GM23248 (cell line): Measurements from ENCODE around the gene SPINT2. TPM values are rescaled to one million over a fixed set of nuclear protein-coding genes. Genes with fewer than 3 reads are reported as not detected.

ENCODE experiments used
- DNase-seq: peaks from one replicate; pipeline ENCODE4 v3.0.0-alpha.2; 2015
- H2AFZ ChIP-seq: fragments of 200-600 bp; sonication (generic); 2 replicates; pipeline ENCODE4 v1.6.1; 2016; ENCODE audit warnings: antibody characterized with exemption
- H3F3A ChIP-seq: fragments of 200-600 bp; sonication (generic); 2 replicates; pipeline ENCODE4 v1.6.1; 2016; ENCODE audit warnings: mild to moderate bottlenecking, antibody characterized with exemption, mixed run types; ENCODE audit not compliant: insufficient read depth
- H3K27ac ChIP-seq: fragments of 200-600 bp; sonication (generic); 2 replicates; pipeline ENCODE4 v1.5.1; 2016; ENCODE audit warnings: mild to moderate bottlenecking
- H3K27me3 ChIP-seq: fragments of 200-600 bp; sonication (generic); replicated peaks from 2 replicates; pipeline ENCODE4 v1.6.1; 2016; ENCODE audit warnings: mild to moderate bottlenecking; ENCODE audit not compliant: insufficient read depth
- H3K36me3 ChIP-seq: fragments of 200-600 bp; sonication (generic); 2 replicates; pipeline ENCODE4 v1.6.1; 2016; ENCODE audit warnings: low read depth, mild to moderate bottlenecking
- H3K4me1 ChIP-seq: fragments of 200-600 bp; sonication (generic); 2 replicates; pipeline ENCODE4 v1.6.1; 2016; ENCODE audit warnings: mild to moderate bottlenecking; ENCODE audit not compliant: insufficient read depth
- H3K4me2 ChIP-seq: fragments of 200-600 bp; sonication (generic); one replicate; pipeline ENCODE4 v1.6.1; 2016; ENCODE audit warnings: mild to moderate bottlenecking; ENCODE audit not compliant: unreplicated experiment
- H3K4me3 ChIP-seq: fragments of 200-600 bp; sonication (generic); 2 replicates; pipeline ENCODE4 v1.5.1; 2016; ENCODE audit warnings: mild to moderate bottlenecking
- H3K79me2 ChIP-seq: fragments of 200-600 bp; sonication (generic); 2 replicates; pipeline ENCODE4 v1.6.1; 2016; ENCODE audit warnings: mild to moderate bottlenecking; ENCODE audit not compliant: insufficient read depth
- H3K9ac ChIP-seq: fragments of 200-600 bp; sonication (generic); 2 replicates; pipeline ENCODE4 v1.6.1; 2016; ENCODE audit warnings: mild to moderate bottlenecking
- H3K9me2 ChIP-seq: fragments of 200-600 bp; sonication (generic); 2 replicates; pipeline ENCODE4 v1.6.1; 2016; ENCODE audit warnings: mixed run types, mild to moderate bottlenecking, moderate library complexity; ENCODE audit not compliant: insufficient read depth
- H3K9me3 ChIP-seq: fragments of 200-600 bp; sonication (generic); one replicate; pipeline ENCODE4 v1.6.1; 2017; ENCODE audit warnings: low read depth
- H4K20me1 ChIP-seq: fragments of 200-600 bp; sonication (generic); 2 replicates; pipeline ENCODE4 v1.6.0; 2016; ENCODE audit not compliant: insufficient read depth
- EZH2 ChIP-seq: fragments of 200-600 bp; sonication (generic); IDR thresholded peaks from 2 replicates; pipeline ENCODE4 v1.6.1; 2018; ENCODE audit warnings: antibody characterized with exemption, mild to moderate bottlenecking; ENCODE audit not compliant: insufficient read depth, poor library complexity, severe bottlenecking
- EZH2phosphoT487 ChIP-seq: fragments of 200-600 bp; sonication (generic); IDR thresholded peaks from 2 replicates; pipeline ENCODE4 v1.6.1; 2018; ENCODE audit warnings: antibody characterized with exemption, moderate library complexity, mild to moderate bottlenecking, low read depth; ENCODE audit not compliant: insufficient read depth
- WGBS, 2 experiments: methylation state at CpG; one replicate each; pipeline ENCODE4 v1.1.6; 2015 to 2017; ENCODE audit warnings: low lambda C conversion rate in 2 of 2, low coverage in 1 of 2; ENCODE audit errors: missing lambda C conversion rate in 2 of 2; 5-methylcytosine and 5-hydroxymethylcytosine counted together
- in situ Hi-C: fragments of 300-500 bp; cut with MboI; formaldehyde crosslinking; loops from 2 replicates; pipeline ENCODE4 v1.15.0; 2020
- polyA plus RNA-seq: library from polyadenylated mRNA; unstranded; fragments of >200 nt; fragmentation: Nextera tagmentation; extraction: Ambion mirVana; gene quantifications from 2 replicates; pipeline ENCODE4 v1.2.1, GENCODE V29; 2016
- total RNA-seq: library from RNA; depleted of rRNA; stranded (reverse); fragments of >200 nt; shearing (Covaris generic); gene quantifications from 2 replicates; pipeline ENCODE4 v1.2.3, GENCODE V29; 2014

SPINT2 gene
- total and polyA plus RNA-seq, 2 experiments from 2014 or later = 3.2 to 9.3 TPM

GRCh38 chr19:38262585-38263268 lies 1.6 kb upstream of the SPINT2 start:
- Histone ChIP-seq H3K79me2 (no peaks in the 10 kb centered on the region), H3K36me3 (no peaks in the 10 kb centered on the region), H3K27me3 (no peaks in the 10 kb centered on the region), H3F3A (peaks cover 15% of the 10 kb centered on the region; the same call in 1 of the 2 replicates), H3K4me3 (no peak overlapping the region), H3K4me2 (no peak overlapping the region), H3K9me3 (no peaks in the 10 kb centered on the region), H3K4me1 (peaks cover 20% of the 10 kb centered on the region), H4K20me1 (no peaks in the 10 kb centered on the region), H3K9me2 (no peaks in the 10 kb centered on the region), H3K9ac (no peak overlapping the region), H2AFZ (no peak overlapping the region), H3K27ac (no peak overlapping the region)
- WGBS, 2 experiments = 95% methylated on average over 7 of the region's 7 CpGs
- TF ChIP-seq EZH2 (no peak), EZH2phosphoT487 (no peak)
- no peak for DNase-seq
- in situ Hi-C loops = no loop called here

- peak; percentile 64 for DNase-seq
- Histone ChIP-seq H3K4me3 (peak overlapping the region; percentile 57), H3K9me3 (no peaks in the 10 kb centered on the region)
Measured at GRCh38 chr19:38263689-38264485, 486 bp upstream of the SPINT2 start.

GRCh38 chr19:38265213-38265861 lies 964 bp downstream of the SPINT2 start:
- no peaks in the 10 kb centered on the region for H3K27me3 ChIP-seq
- H2AFZ ChIP-seq = no peak overlapping the region
- no peak for DNase-seq
- in situ Hi-C loops = no loop called here
- no peaks in the 10 kb centered on the region for H3K36me3 ChIP-seq
- no peak overlapping the region for H3K4me3 ChIP-seq
- H4K20me1 ChIP-seq = no peaks in the 10 kb centered on the region
- H3K79me2 ChIP-seq = no peaks in the 10 kb centered on the region
- H3K9me2 ChIP-seq = no peaks in the 10 kb centered on the region
- peaks cover 20% of the 10 kb centered on the region; the same call in 1 of the 2 replicates for H3F3A ChIP-seq
- peaks cover 28% of the 10 kb centered on the region for H3K4me1 ChIP-seq
- H3K4me2 ChIP-seq = no peak overlapping the region
- H3K9ac ChIP-seq = no peak overlapping the region
- no peak overlapping the region for H3K27ac ChIP-seq
- no peak for TF ChIP-seq EZH2phosphoT487
- no peak for TF ChIP-seq EZH2
- H3K9me3 ChIP-seq = no peaks in the 10 kb centered on the region
- 84 to 86% methylated on average over 12 to 14 of the region's 14 CpGs for WGBS, 2 experiments

More at GRCh38 chr19:38263689-38264485, 486 bp upstream of the SPINT2 start:
- H3K4me2 ChIP-seq = peak overlapping the region; percentile 16
- H3K9ac ChIP-seq = no peak overlapping the region
- H3K36me3 ChIP-seq = no peaks in the 10 kb centered on the region
- H4K20me1 ChIP-seq = no peaks in the 10 kb centered on the region
- H3K27me3 ChIP-seq = no peaks in the 10 kb centered on the region
- WGBS, 2 experiments = 20 to 21% methylated on average over 13 to 22 of the region's 34 CpGs
- H3K79me2 ChIP-seq = no peaks in the 10 kb centered on the region
- H2AFZ ChIP-seq = peak overlapping the region; percentile 75
- H3K9me2 ChIP-seq = no peaks in the 10 kb centered on the region
- in situ Hi-C loops = no loop called here
- no peak overlapping the region for H3K27ac ChIP-seq
- peaks cover 21% of the 10 kb centered on the region for H3K4me1 ChIP-seq
- TF ChIP-seq EZH2 = no peak
- TF ChIP-seq EZH2phosphoT487 = no peak
- peaks cover 15% of the 10 kb centered on the region; the same call in 1 of the 2 replicates for H3F3A ChIP-seq

- H3K4me2 ChIP-seq = no peak overlapping the region
- 91 to 96% methylated on average over 11 to 12 of the region's 12 CpGs for WGBS, 2 experiments
- in situ Hi-C loops = no loop called here
Measured at GRCh38 chr19:38265921-38266429, 1.6 kb downstream of the SPINT2 start.

More at GRCh38 chr19:38265921-38266429, 1.6 kb downstream of the SPINT2 start:
- H3K4me1 ChIP-seq = peaks cover 34% of the 10 kb centered on the region
- no peak overlapping the region for H3K9ac ChIP-seq
- no peaks in the 10 kb centered on the region for H3K9me2 ChIP-seq
- peaks cover 22% of the 10 kb centered on the region; the same call in 1 of the 2 replicates for H3F3A ChIP-seq
- H2AFZ ChIP-seq = no peak overlapping the region
- H3K4me3 ChIP-seq = no peak overlapping the region
- no peak for DNase-seq
- H3K79me2 ChIP-seq = no peaks in the 10 kb centered on the region
- no peaks in the 10 kb centered on the region for H3K27me3 ChIP-seq
- no peaks in the 10 kb centered on the region for H3K9me3 ChIP-seq
- TF ChIP-seq EZH2 (no peak), EZH2phosphoT487 (no peak)
- no peak overlapping the region for H3K27ac ChIP-seq
- no peaks in the 10 kb centered on the region for H4K20me1 ChIP-seq
- H3K36me3 ChIP-seq = no peaks in the 10 kb centered on the region
